ENCODE measurements around the gene ACTG1. TPM values are rescaled to one million over a fixed set of nuclear protein-coding genes. Genes with fewer than 3 reads are reported as not detected.
A peak's percentile ranks its signal among the peaks of the same experiment; 100 is the strongest.

ACTG1 gene
- total and polyA plus RNA-seq, 2 of the 13 experiments (the other 11 are each of a cell fraction or from before 2014, with no cell fraction given), result 973 to 1,138 TPM

GRCh38 chr17:81512562-81513371 is at the start of gene ACTG1 (continued):
- TF ChIP-seq GRHL1 (CRISPR knock-in tag; conservative IDR thresholded peaks at IDR 0.05) (no peak), MYNN (CRISPR knock-in tag; IDR thresholded peaks at IDR 0.05; ENCODE audit: low read depth) (no peak), MAFF (IDR thresholded peaks at IDR 0.05; ENCODE audit: low read depth, low read length) (no peak), ZBTB42 (CRISPR knock-in tag; IDR thresholded peaks at IDR 0.05) (no peak), HNRNPUL1 (IDR thresholded peaks at IDR 0.05; ENCODE audit: low read depth, low read length) (no peak), TCF7L2 (IDR thresholded peaks at IDR 0.05; ENCODE audit: low read depth, low read length) (no peak), NBN (conservative IDR thresholded peaks at IDR 0.05) (no peak), LBX2 (CRISPR knock-in tag; IDR thresholded peaks at IDR 0.05; ENCODE audit: borderline replicate concordance) (no peak), TRIM24 (CRISPR knock-in tag; IDR thresholded peaks at IDR 0.05) (no peak), HNF1B (CRISPR knock-in tag; IDR thresholded peaks at IDR 0.05) (peak; percentile 43; the same call in 1 of the 2 replicates), CAMTA2 (CRISPR knock-in tag; IDR thresholded peaks at IDR 0.05; ENCODE audit: borderline replicate concordance) (no peak; the same call in 1 of the 2 replicates), CBX1 (IDR thresholded peaks at IDR 0.05; ENCODE audit: low read depth) (no peak), ZNF841 (CRISPR knock-in tag; IDR thresholded peaks at IDR 0.05; ENCODE audit: borderline replicate concordance) (no peak), BRF2 (CRISPR knock-in tag; IDR thresholded peaks at IDR 0.05) (no peak; the same call in 1 of the 2 replicates), RAD21 (CRISPR knock-in tag; IDR thresholded peaks at IDR 0.05) (peak; percentile 9; the same call in 1 of the 2 replicates), BRD4 (CRISPR knock-in tag; IDR thresholded peaks at IDR 0.05) (no peak), TMF1 (CRISPR knock-in tag; IDR thresholded peaks at IDR 0.05; ENCODE audit: low read depth) (peak; percentile 63; the same call in 1 of the 2 replicates), THAP11 (CRISPR knock-in tag; IDR thresholded peaks at IDR 0.05) (peak; percentile 71), GPN1 (CRISPR knock-in tag; IDR thresholded peaks at IDR 0.05; ENCODE audit: borderline replicate concordance) (0 out of 2 replicates have a peak, but pooled peaks have one; percentile 35), HOXD1 (CRISPR knock-in tag; IDR thresholded peaks at IDR 0.05) (peak; percentile 85; the same call in 1 of the 2 replicates), BCL6 (CRISPR knock-in tag; IDR thresholded peaks at IDR 0.05) (no peak; the same call in 1 of the 2 replicates), PRDM15 (CRISPR knock-in tag; IDR thresholded peaks at IDR 0.05) (no peak)
